HG03060 (cell line): ENCODE measurements around the gene SOCS1.

Source experiments
- ATAC-seq: cut with Tn5 transposase; IDR thresholded peaks from one replicate; pipeline ENCODE4 v1.9.1; 2021; ENCODE audit warnings: low read depth, moderate number of reproducible peaks; ENCODE audit not compliant: unreplicated experiment

SOCS1 gene

GRCh38 chr16:11210260-11210659 is 45.7 kb downstream of the SOCS1 start:
- no peak for ATAC-seq

GRCh38 chr16:11208916-11209665 is 46.9 kb downstream of the SOCS1 start:
- ATAC-seq: no peak

- ATAC-seq: no peak
These were observed 48.4 kb downstream of the SOCS1 start for GRCh38 chr16:11207646-11208045.

- no peak for ATAC-seq
These were observed 50.0 kb downstream of the SOCS1 start for GRCh38 chr16:11205754-11206581.

- ATAC-seq: no peak
These were observed 50.8 kb downstream of the SOCS1 start for GRCh38 chr16:11205065-11205699.

GRCh38 chr16:11204513-11205047 is 51.4 kb downstream of the SOCS1 start:
- ATAC-seq: no peak
